Fibroblast of skin of left biceps (primary cell): Measurements from ENCODE around the gene ZNF92.
A peak's percentile ranks its signal among the peaks of the same experiment; 100 is the strongest.
"Not testable (repeated sequence)": the region's sequence is repeated elsewhere in the genome, so short reads cannot be mapped to it uniquely, and the experiment has no call there.

Source experiments
- DNase-seq, 2 experiments: peaks; one replicate each; pipeline ENCODE4 v3.0.0-alpha.2; 2013; ENCODE audit warnings: low read depth in 2 of 2

Gene ZNF92

DNA sequence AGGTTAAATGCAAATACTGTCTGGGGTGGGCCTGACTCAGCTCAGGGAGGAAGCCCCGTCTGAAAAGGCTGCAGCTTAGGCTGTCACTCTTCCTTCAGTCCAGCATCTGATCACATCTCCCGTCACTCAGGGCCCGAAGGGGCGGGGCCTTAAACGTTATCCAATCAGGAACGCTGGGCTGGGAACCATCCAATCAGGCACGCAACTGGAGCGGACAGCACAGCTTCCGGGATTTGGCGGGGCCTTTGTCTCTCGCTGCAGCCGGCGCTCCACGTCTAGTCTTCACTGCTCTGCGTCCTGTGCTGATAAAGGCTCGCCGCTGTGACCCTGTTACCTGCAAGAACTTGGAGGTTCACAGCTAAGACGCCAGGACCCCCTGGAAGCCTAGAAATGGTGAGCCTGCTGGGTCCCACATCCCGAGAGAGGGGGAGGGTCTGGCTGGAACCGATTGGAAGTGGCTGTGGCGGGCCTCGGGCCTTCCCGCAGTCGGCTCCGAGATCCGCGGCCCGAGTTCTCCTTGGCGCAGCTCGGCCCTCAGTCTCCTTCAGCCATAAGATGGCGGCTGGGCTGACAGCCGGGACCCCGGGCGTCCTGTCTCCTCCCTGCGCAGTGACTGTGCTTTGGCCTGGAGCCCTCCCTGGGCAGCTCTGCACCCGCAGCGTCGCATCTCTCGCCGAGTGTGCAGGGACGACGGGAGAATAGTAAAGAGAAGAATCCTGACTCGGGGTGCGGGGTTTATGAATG is at the start of gene ZNF92:
Gene ZNF92, plus strand, starts transcription at position 248 of the 744 bp plus-strand sequence. Its CDS starts 143 bp downstream, at position 391.
- DNase-seq, result peak; percentile 82 to 83

GRCh38 chr7:65325793-65326432 is 47.7 kb upstream of the ZNF92 start:
- no peak for DNase-seq

DNA sequence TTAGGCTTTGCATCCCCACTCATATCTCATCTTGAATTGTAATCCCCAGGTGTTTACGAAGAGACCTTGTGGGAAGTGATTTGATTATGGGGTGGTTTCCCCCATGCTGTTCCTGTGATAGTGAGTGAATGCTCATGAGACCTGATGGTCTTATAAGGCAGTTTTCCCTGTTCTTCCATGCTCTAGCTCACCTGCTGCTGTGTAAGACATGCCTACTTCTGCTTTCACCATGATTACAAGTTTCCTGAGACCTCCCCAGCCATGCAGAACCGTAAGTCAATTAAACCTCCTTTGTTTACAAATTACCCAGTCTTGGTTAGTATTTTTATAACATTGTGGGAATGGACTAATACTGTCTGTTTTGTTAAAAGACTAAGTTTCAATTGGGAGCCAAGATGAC is 35.3 kb upstream of the ZNF92 start:
- DNase-seq, result no peak

DNA sequence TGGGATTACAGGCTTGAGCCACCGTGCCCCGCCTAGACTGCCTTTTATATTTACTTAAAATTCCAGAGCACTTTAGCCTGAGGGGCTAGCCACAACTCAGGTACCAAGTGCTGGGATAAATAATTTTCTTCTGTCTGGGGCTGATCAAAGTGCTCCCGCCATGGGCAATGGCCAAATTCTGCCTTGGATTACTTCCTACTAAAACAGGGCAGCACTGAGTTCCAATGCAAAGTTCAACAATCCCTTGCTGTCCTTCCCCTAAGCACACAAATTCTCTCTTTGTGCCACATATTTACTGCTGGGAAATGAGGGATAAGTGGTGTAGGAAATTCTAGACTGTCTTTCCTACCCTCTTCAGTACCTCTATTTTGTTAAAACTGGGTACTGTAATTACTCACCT is 34.4 kb upstream of the ZNF92 start:
- DNase-seq, result no peak

DNA sequence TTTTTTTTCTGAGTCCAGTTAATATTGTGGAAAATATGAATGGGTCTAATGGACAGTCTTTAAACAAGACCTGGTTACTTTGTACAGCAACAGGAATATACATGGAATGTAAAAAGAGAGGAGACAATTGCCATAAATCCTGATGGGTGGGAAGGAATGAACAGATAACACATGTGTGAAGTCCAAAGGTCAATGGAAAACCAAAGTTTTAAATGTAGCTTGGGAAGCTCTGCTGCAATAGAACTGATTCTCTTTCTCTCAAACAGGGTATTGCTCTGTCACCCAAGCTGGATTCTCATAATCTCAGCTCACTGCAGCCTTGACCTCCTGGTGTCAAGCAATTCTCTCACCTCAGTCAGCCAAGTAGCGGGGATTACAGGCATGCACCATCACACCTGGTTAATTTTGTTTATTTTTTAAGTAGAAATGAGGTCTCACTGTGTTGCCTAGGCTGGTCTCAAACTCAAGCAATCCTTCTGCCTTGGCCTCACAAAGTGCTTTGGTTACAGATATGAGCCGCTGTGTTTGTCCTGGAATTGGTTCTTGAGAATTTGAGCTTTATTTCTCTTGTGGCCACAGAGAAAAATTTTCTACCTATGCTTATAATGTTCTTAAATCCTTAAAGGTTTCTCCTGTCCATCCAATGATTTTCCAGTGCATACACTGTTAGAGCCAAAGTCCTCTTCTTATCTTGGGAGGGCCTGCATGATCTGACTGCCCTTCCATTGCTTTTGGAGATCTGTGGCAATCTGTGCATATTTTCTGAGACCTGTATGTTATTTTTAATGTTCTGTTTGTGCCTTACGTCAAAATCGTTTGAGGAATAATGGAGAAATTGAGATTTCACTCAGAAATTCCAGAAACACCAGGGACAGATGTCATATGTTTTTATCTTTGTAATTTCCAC is 30.7 kb upstream of the ZNF92 start:
- no peak for DNase-seq

DNA sequence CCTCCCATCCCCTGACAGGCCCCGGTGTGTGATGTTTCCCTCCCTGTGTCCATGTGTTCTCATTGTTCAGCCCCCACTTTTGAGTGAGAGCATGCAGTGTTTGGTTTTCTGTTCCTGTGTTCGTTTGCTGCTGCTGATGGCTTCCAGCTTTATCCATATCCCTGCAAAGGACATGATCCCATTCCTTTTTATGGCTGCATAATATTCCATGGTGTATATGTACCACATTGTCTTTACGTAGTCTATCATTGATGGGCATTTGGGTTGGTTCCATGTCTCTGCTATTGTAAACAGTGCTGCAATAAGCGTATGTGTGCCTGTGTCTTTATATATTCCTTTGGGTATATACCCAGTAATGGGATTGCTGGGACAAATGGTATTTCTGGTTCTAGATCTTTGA is 29.1 kb upstream of the ZNF92 start:
- not testable (repeated sequence) for DNase-seq

- no peak for DNase-seq
These were observed 19.4 kb upstream of the ZNF92 start for GRCh38 chr7:65354263-65354662.

DNA sequence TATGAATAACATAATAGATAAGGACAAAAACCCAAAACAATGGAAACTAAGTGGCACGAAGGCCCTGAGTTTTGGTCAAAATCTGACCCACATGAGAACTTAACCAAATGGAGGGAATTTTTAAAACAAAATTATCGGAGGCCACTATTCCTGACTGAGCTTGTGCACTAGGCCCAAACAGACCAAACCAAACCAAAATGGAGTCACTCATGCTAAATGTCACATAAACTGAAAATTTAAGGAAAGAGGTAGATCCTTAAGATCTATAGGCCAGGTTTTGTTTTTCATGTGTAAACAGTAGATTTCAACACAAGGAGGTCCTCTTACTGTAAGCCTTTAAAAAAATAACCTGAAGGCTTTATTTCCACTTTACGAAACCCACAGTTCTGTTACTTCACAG is 3.8 kb upstream of the ZNF92 start:
- DNase-seq, result no peak

DNA sequence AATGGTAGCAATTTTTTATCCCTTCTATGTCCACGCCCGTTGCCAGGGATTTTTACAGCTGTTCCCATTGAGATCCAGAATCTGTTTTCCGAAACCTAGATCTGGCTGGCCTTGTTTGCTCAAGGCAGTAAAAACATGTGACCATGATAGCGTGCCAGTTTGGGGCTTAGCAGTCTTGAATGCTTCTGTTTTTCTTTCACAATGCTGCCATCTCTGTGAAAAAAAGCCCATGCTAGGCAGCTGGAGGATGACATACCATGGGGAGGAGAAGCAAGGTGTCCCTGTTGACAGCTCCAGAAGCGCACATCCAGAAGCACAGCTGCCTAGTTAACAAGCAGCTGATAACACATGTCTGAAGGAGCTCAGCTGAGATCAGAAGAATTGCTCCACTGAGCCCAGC is 2.2 kb upstream of the ZNF92 start:
- no peak for DNase-seq

GRCh38 chr7:65379318-65379717 is 5.7 kb downstream of the ZNF92 start:
- no peak for DNase-seq

DNA sequence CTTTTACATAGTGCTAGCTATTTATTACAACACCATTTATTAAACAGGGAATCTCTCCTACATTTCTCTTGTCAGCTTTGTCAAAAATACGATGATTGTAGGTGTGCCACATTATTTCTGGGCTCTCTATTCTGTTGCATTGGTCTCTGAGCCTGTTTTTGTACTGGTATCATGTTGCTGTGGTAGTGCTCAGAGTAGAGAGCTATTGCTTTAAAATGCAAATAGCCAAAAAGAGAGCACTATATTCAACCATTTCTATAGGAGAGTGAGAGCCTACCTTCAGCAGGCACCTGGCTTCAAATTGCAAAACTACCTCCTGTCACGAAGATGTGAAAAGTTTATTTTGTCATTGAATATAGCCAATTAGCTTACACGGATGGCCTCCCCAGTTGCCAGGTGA is 8.1 kb downstream of the ZNF92 start:
- no peak for DNase-seq

GRCh38 chr7:65382452-65382851 is 8.8 kb downstream of the ZNF92 start:
- DNase-seq, result no peak

DNA sequence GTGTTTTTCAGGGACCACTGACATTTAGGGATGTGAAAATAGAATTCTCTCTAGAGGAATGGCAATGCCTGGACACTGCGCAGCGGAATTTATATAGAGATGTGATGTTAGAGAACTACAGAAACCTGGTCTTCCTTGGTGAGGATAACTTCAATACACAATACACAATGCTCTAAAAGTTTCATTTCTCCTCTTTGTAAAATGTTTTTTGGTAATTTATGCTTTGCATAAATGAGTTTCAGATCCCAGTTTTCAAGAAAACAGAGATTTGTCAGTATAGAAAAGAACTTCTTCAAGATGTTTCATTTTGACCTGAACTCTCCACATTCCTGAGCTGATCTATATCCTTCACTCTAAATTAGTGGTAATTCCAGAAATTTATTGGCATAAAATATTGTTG is 14.2 kb downstream of the ZNF92 start:
- no peak for DNase-seq

DNA sequence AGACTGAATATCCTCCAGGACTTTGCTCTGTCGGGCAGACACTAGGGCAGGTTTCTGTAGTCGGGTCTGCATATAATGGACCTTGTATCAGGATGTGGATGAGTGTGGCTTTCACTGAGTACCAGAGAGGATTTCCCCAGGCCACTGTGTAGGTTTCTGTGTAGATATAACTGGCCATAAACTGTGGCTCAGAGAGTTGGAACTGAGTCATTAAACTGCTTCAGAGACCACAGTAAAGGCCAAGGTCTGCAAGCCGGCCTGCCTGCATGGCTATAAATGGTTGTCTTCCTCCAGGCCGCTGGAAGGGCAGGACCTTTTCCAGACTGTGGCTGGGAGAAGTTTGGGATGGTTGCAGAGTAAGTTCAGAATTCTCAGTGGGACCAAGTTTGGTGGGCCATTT is 16.9 kb downstream of the ZNF92 start:
- DNase-seq, result no peak

DNA sequence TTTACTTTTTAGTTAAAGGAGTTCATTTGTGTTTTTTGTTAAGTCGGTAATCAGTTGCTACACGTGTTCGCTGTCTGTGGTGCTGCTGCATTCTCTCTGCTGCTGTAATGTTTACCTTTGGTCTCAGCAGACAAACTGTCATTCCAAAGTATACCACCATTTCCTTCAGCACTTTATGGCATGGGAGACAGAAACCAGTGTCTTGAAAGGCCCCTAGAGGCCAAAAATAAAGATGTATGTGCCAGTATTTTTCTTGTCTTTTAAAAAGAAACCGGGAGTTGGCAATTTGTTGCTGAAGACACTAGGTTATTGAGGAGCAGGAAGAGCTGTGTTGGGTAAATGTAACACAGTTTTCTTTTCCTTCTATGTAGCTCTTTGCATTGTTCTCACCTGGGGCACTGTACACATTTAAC is 24.1 kb downstream of the ZNF92 start:
- DNase-seq, result no peak

DNA sequence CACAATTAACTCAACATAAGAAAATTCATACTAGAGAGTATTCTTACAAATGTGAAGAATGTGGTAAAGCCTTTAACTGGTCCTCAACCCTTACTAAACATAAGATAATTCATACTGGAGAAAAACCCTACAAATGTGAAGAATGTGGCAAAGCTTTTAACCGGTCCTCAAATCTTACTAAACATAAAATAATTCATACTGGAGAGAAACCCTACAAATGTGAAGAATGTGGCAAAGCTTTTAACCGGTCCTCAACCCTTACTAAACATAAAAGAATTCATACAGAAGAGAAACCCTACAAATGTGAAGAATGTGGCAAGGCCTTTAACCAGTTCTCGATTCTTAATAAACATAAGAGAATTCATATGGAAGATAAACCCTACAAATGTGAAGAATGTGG is 25.0 kb downstream of the ZNF92 start:
- DNase-seq, result not testable (repeated sequence)

DNA sequence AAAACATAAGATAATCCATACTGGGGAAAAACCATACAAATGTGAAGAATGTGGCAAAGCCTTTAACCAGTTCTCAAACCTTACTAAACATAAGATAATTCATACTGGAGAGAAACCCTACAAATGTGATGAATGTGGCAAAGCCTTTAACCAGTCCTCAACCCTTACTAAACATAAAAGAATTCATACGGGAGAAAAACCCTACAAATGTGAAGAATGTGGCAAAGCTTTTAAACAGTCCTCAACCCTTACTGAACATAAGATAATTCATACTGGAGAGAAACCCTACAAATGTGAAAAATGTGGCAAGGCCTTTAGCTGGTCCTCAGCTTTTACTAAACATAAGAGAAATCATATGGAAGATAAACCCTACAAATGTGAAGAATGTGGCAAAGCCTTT is 25.4 kb downstream of the ZNF92 start:
- not testable (repeated sequence) for DNase-seq

- no peak for DNase-seq
These were observed 30.4 kb downstream of the ZNF92 start for GRCh38 chr7:65404020-65404419.

DNA sequence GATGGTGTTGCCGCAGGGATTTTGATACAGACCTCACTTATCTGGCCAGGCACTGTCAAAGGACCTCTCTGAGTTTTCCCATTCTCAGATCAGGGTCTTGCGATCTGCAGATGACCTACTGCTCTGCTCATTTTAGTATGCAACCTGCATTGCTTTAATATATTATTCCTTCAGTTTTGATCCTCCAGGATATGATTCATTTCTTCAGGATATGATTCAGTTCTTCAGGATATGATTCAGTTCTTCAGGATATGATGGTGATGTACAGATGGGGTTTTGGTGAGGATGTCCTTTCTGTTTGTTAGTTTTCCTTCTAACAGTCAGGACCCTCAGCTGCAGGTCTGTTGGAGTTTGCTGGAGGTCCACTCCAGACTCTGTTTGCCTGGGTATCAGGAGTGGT is 33.1 kb downstream of the ZNF92 start:
- not testable (repeated sequence) for DNase-seq

- no peak for DNase-seq
These were observed 35.7 kb downstream of the ZNF92 start for GRCh38 chr7:65409363-65409762.

DNA sequence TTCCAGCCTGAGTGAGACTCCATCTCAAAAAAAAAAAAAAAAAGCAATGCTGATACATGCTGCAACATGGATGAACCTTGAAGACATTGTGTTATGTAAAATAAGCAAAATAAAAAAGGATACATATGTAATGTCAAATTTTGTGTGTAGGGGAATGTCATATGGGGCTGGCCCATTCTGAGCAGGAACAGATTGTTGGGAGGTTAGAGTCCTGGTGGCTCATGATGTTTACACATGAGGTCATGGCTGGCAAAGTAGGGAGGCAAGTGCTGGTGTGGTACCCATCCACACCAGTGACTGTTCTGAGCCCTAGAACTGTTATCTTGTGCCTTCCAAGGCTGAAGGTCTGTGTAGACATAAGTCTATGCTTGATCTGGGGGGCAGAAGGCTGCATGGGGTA is 37.6 kb downstream of the ZNF92 start:
- no peak for DNase-seq

- no peak for DNase-seq
These were observed 49.0 kb downstream of the ZNF92 start for GRCh38 chr7:65422670-65423069.
